GM23338 (cell line): ENCODE data around the gene CCNK. TPM values are rescaled to one million over a fixed set of nuclear protein-coding genes. Genes with fewer than 3 reads are reported as not detected.

Source experiments
- ATAC-seq: fragments of 200-7000 bp; cut with Tn5 transposase; 3 replicates; pipeline ENCODE4 v1.9.1; 2020
- DNase-seq: peaks from one replicate; pipeline ENCODE4 v3.0.0-alpha.2; 2015; ENCODE audit warnings: low spot score
- H2AFZ ChIP-seq: fragments of 200-600 bp; sonication (generic); 2 replicates; pipeline ENCODE4 v1.8.0; 2016; ENCODE audit warnings: antibody characterized with exemption, mild to moderate bottlenecking, moderate library complexity
- H3F3A ChIP-seq: fragments of 200-600 bp; sonication (generic); replicated peaks from 2 replicates; pipeline ENCODE4 v1.8.0; 2017; ENCODE audit warnings: antibody characterized with exemption, mixed run types, low read depth
- H3K27ac ChIP-seq: fragments of 200-600 bp; sonication (generic); 2 replicates; pipeline ENCODE4 v1.6.1; 2016; ENCODE audit warnings: low read depth
- H3K27me3 ChIP-seq: fragments of 200-600 bp; sonication (generic); 2 replicates; pipeline ENCODE4 v1.8.0; 2016; ENCODE audit warnings: mild to moderate bottlenecking, mixed run types, moderate library complexity; ENCODE audit not compliant: insufficient read depth
- H3K36me3 ChIP-seq: fragments of 200-600 bp; sonication (generic); 2 replicates; pipeline ENCODE4 v1.8.0; 2016; ENCODE audit warnings: mild to moderate bottlenecking; ENCODE audit not compliant: insufficient read depth
- H3K4me1 ChIP-seq: fragments of 200-600 bp; sonication (generic); 2 replicates; pipeline ENCODE4 v1.8.0; 2016; ENCODE audit warnings: mild to moderate bottlenecking, moderate library complexity; ENCODE audit not compliant: insufficient read depth
- H3K4me2 ChIP-seq: fragments of 200-600 bp; sonication (generic); 2 replicates; pipeline ENCODE4 v1.7.1; 2017; ENCODE audit warnings: mixed run types
- H3K4me3 ChIP-seq: fragments of 200-600 bp; sonication (generic); 2 replicates; pipeline ENCODE4 v1.6.1; 2016; ENCODE audit warnings: mixed run types
- H3K79me2 ChIP-seq: fragments of 200-600 bp; sonication (generic); replicated peaks from 2 replicates; pipeline ENCODE4 v1.8.0; 2017; ENCODE audit warnings: mild to moderate bottlenecking; ENCODE audit not compliant: insufficient read depth
- H3K9me2 ChIP-seq: fragments of 200-600 bp; sonication (generic); 2 replicates; pipeline ENCODE4 v1.8.0; 2017; ENCODE audit not compliant: insufficient read depth
- H4K20me1 ChIP-seq: fragments of 200-600 bp; sonication (generic); replicated peaks from 2 replicates; pipeline ENCODE4 v1.8.0; 2017; ENCODE audit warnings: mild to moderate bottlenecking; ENCODE audit not compliant: insufficient read depth
- H3K27ac Mint-ChIP-seq: 2 replicates; pipeline ENCODE4 v1.8.0; 2020; ENCODE audit warnings: inconsistent platforms, mild to moderate bottlenecking, moderate library complexity, mixed read lengths
- H3K27me3 Mint-ChIP-seq: 3 replicates; pipeline ENCODE4 v1.8.0; 2022; ENCODE audit warnings: low read depth, mild to moderate bottlenecking, moderate library complexity, mixed read lengths, inconsistent platforms; ENCODE audit not compliant: insufficient read depth, poor library complexity
- H3K36me3 Mint-ChIP-seq: 3 replicates; pipeline ENCODE4 v1.8.0; 2021; ENCODE audit warnings: low read depth, mild to moderate bottlenecking, inconsistent platforms, moderate library complexity, mixed read lengths
- H3K4me1 Mint-ChIP-seq: 3 replicates; pipeline ENCODE4 v1.8.0; 2020; ENCODE audit warnings: mild to moderate bottlenecking, inconsistent platforms, mixed read lengths
- H3K4me3 Mint-ChIP-seq: 3 replicates; pipeline ENCODE4 v1.8.0; 2021; ENCODE audit warnings: moderate library complexity, mild to moderate bottlenecking, inconsistent platforms, mixed read lengths
- H3K9me3 Mint-ChIP-seq: 3 replicates; pipeline ENCODE4 v1.8.0; 2020; ENCODE audit warnings: moderate library complexity, mild to moderate bottlenecking, inconsistent platforms, mixed read lengths
- CREB1 ChIP-seq: fragments of 250-450 bp; sonication (Bioruptor Pico); IDR thresholded peaks from 2 replicates; pipeline ENCODE4 v1.5.0; 2020; ENCODE audit warnings: low read depth, mild to moderate bottlenecking, moderate library complexity
- EZH2 ChIP-seq: fragments of 200-600 bp; sonication (generic); IDR thresholded peaks from one replicate; pipeline ENCODE4 v1.8.0; 2017; ENCODE audit warnings: antibody characterized with exemption, mild to moderate bottlenecking, low read depth; ENCODE audit not compliant: unreplicated experiment
- EZH2phosphoT487 ChIP-seq: fragments of 200-600 bp; sonication (generic); IDR thresholded peaks from one replicate; pipeline ENCODE4 v1.8.1; 2018; ENCODE audit warnings: antibody characterized with exemption; ENCODE audit not compliant: unreplicated experiment
- JUNB ChIP-seq: IDR thresholded peaks from one replicate; pipeline ENCODE4 v1.6.1; 2016; ENCODE audit warnings: antibody characterized with exemption; ENCODE audit not compliant: unreplicated experiment
- NANOG ChIP-seq: IDR thresholded peaks from 2 replicates; pipeline ENCODE4 v1.6.1; 2016; ENCODE audit warnings: antibody characterized with exemption, borderline replicate concordance
- POLR2AphosphoS5 ChIP-seq: IDR thresholded peaks from 2 replicates; pipeline ENCODE4 v1.6.1; 2016; ENCODE audit warnings: antibody characterized with exemption, low read depth
- STAT1 ChIP-seq: IDR thresholded peaks from one replicate; pipeline ENCODE4 v1.6.1; 2016; ENCODE audit warnings: antibody characterized with exemption; ENCODE audit not compliant: unreplicated experiment
- ZNF114 ChIP-seq: fragments of 250-450 bp; sonication (Bioruptor Pico); IDR thresholded peaks from 2 replicates; pipeline ENCODE4 v1.5.0; 2020; ENCODE audit warnings: mild to moderate bottlenecking, moderate library complexity
- ZNF331 ChIP-seq: fragments of 250-450 bp; sonication (Bioruptor Pico); IDR thresholded peaks from 2 replicates; pipeline ENCODE4 v1.5.0; 2020; ENCODE audit warnings: low read depth, mild to moderate bottlenecking, moderate library complexity
- polyA plus RNA-seq: library from polyadenylated mRNA; unstranded; fragments of >200 nt; fragmentation: Nextera tagmentation; extraction: Ambion mirVana; gene quantifications from 2 replicates; pipeline ENCODE4 v1.2.1, GENCODE V29; 2016
- total RNA-seq: library from RNA; depleted of rRNA; stranded (reverse); fragments of >200 nt; shearing (Covaris generic); gene quantifications from 2 replicates; pipeline ENCODE4 v1.2.3, GENCODE V29; 2014
- TF ChIP-seq, protein P1 (sequence below): IDR thresholded peaks from one replicate; pipeline ENCODE4 v1.6.1; 2018; ENCODE audit warnings: antibody characterized with exemption; ENCODE audit not compliant: unreplicated experiment
- TF ChIP-seq, protein P2 (sequence below), 2 experiments: fragments of 200-600 bp in 1 of 2; sonication (generic) in 1 of 2; conservative IDR thresholded peaks; 2 replicates each; pipeline versions ENCODE4 v1.5.1 to v1.6.1; 2016 to 2017; ENCODE audit warnings: antibody characterized with exemption in 2 of 2, low read depth in 2 of 2, mild to moderate bottlenecking in 2 of 2, moderate library complexity in 1 of 2
- TF ChIP-seq, protein P3 (sequence below): IDR thresholded peaks from 2 replicates; pipeline ENCODE4 v1.6.1; 2016; ENCODE audit warnings: antibody characterized with exemption

The CCNK gene
- total and polyA plus RNA-seq, 2 experiments from 2014 or later, result 54.0 to 60.6 TPM

DNA sequence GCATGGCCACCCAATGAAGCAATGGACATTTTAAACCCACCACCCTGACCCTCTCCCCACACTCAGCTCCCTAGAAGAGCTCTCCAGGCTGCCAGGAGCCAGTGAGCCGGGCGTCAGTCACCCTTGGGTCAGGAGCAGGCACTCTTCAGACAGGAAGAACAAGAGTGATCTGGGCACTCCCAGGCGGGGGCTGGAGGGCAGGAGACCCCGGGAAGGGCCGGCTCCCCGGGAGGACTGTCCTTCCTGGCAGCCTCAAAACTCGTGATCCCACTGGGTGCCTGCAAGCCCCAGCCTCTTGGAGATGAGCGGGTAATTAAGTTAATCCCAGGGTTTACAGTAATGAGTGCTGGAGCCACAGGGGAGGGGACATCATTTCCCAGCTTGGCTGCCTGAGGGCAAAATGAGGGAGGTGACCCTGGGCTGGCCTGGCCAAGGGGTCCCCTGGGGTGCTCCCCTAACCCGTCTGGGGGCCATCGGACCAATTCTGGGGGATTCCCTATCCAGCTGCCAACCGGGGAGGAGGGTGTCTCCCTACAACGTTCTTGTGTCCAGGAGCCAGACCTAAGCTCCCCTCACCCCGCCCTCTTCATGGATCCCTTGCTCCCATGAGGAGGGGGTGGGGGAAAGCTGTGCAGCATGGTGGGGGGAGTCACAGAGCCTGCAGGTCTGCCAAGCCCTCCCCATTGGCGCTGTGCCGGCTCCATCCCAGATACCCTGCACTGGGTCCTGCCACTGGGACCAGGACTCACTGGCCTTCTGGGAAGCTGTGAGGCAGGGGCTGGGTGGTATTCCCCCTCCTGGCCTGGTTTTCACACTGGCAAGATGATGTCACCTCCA lies 59.2 kb downstream of the CCNK start:
- no peak overlapping the region for H3K4me3 ChIP-seq
- no peaks in the 10 kb centered on the region for H3K36me3 ChIP-seq
- Mint-ChIP-seq H3K4me3 (no peak overlapping the region), H3K9me3 (no peaks in the 10 kb centered on the region), H3K27ac (no peak overlapping the region), H3K4me1 (peaks cover 54% of the 10 kb centered on the region), H3K36me3 (no peaks in the 10 kb centered on the region), H3K27me3 (peaks cover 19% of the 10 kb centered on the region)
- TF ChIP-seq POLR2AphosphoS5, result no peak
- H3F3A ChIP-seq, result no peaks in the 10 kb centered on the region
- H4K20me1 ChIP-seq, result no peaks in the 10 kb centered on the region; the same call in 1 of the 2 replicates
- no peak overlapping the region for H3K27ac ChIP-seq
- DNase-seq, result no peak
- H3K9me2 ChIP-seq, result no peaks in the 10 kb centered on the region
- H3K27me3 ChIP-seq, result no peaks in the 10 kb centered on the region
- H2AFZ ChIP-seq, result no peak overlapping the region
- H3K79me2 ChIP-seq, result peaks cover 59% of the 10 kb centered on the region
- no peak for ATAC-seq
- no peak overlapping the region for H3K4me2 ChIP-seq
- H3K4me1 ChIP-seq, result peaks cover 7% of the 10 kb centered on the region

DNA sequence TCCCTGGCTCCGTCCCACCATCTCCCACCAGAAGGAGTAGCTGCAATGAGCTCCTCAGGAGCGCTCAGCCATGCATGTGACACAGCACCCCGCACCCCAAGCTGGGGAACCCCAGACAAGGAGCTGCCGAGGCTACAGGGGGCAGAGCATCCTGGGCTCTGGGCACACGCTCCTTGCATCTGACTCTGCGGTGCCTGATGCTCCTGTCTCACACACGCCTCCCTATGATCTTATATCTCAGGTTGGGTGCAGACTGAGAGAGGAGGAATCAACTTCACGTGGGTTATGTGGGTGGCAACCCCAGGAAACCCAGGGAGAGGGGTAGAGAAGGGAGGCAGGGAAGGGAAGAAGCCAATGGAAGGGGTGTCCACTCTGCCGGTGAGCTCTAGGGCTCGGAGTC lies 60.0 kb downstream of the CCNK start:
- H4K20me1 ChIP-seq, result peaks cover 3% of the 10 kb centered on the region; the same call in 1 of the 2 replicates
- H3K4me3 Mint-ChIP-seq, result no peak overlapping the region
- TF ChIP-seq, protein P1, sequence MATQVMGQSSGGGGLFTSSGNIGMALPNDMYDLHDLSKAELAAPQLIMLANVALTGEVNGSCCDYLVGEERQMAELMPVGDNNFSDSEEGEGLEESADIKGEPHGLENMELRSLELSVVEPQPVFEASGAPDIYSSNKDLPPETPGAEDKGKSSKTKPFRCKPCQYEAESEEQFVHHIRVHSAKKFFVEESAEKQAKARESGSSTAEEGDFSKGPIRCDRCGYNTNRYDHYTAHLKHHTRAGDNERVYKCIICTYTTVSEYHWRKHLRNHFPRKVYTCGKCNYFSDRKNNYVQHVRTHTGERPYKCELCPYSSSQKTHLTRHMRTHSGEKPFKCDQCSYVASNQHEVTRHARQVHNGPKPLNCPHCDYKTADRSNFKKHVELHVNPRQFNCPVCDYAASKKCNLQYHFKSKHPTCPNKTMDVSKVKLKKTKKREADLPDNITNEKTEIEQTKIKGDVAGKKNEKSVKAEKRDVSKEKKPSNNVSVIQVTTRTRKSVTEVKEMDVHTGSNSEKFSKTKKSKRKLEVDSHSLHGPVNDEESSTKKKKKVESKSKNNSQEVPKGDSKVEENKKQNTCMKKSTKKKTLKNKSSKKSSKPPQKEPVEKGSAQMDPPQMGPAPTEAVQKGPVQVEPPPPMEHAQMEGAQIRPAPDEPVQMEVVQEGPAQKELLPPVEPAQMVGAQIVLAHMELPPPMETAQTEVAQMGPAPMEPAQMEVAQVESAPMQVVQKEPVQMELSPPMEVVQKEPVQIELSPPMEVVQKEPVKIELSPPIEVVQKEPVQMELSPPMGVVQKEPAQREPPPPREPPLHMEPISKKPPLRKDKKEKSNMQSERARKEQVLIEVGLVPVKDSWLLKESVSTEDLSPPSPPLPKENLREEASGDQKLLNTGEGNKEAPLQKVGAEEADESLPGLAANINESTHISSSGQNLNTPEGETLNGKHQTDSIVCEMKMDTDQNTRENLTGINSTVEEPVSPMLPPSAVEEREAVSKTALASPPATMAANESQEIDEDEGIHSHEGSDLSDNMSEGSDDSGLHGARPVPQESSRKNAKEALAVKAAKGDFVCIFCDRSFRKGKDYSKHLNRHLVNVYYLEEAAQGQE, result no peak
- TF ChIP-seq ZNF331 (CRISPR knock-in tag) (no peak), NANOG (no peak), ZNF114 (CRISPR knock-in tag) (no peak), CREB1 (CRISPR knock-in tag) (no peak), EZH2 (no peak), STAT1 (no peak), JUNB (no peak), EZH2phosphoT487 (no peak)
- TF ChIP-seq, protein P2, sequence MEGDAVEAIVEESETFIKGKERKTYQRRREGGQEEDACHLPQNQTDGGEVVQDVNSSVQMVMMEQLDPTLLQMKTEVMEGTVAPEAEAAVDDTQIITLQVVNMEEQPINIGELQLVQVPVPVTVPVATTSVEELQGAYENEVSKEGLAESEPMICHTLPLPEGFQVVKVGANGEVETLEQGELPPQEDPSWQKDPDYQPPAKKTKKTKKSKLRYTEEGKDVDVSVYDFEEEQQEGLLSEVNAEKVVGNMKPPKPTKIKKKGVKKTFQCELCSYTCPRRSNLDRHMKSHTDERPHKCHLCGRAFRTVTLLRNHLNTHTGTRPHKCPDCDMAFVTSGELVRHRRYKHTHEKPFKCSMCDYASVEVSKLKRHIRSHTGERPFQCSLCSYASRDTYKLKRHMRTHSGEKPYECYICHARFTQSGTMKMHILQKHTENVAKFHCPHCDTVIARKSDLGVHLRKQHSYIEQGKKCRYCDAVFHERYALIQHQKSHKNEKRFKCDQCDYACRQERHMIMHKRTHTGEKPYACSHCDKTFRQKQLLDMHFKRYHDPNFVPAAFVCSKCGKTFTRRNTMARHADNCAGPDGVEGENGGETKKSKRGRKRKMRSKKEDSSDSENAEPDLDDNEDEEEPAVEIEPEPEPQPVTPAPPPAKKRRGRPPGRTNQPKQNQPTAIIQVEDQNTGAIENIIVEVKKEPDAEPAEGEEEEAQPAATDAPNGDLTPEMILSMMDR (conservative IDR thresholded peaks at IDR 0.05; ENCODE audit: low read depth in 2 of 2), result no peak
- TF ChIP-seq, protein P3, sequence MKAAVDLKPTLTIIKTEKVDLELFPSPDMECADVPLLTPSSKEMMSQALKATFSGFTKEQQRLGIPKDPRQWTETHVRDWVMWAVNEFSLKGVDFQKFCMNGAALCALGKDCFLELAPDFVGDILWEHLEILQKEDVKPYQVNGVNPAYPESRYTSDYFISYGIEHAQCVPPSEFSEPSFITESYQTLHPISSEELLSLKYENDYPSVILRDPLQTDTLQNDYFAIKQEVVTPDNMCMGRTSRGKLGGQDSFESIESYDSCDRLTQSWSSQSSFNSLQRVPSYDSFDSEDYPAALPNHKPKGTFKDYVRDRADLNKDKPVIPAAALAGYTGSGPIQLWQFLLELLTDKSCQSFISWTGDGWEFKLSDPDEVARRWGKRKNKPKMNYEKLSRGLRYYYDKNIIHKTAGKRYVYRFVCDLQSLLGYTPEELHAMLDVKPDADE, result no peak

More for the DNA sequence above, 60.0 kb downstream of the CCNK start:
- Mint-ChIP-seq H3K4me1 (peaks cover 62% of the 10 kb centered on the region), H3K27ac (no peak overlapping the region; the same call in 1 of the 2 replicates), H3K27me3 (peaks cover 22% of the 10 kb centered on the region), H3K9me3 (no peaks in the 10 kb centered on the region), H3K36me3 (no peaks in the 10 kb centered on the region)
- peaks cover 15% of the 10 kb centered on the region for H3K4me1 ChIP-seq
- H3K9me2 ChIP-seq, result no peaks in the 10 kb centered on the region
- H3K27ac ChIP-seq, result no peak overlapping the region
- H3K27me3 ChIP-seq, result no peaks in the 10 kb centered on the region
- no peak overlapping the region for H3K4me3 ChIP-seq
- H3K4me2 ChIP-seq, result no peak overlapping the region
- H2AFZ ChIP-seq, result no peak overlapping the region
- no peaks in the 10 kb centered on the region for H3F3A ChIP-seq
- ATAC-seq, result no peak
- H3K36me3 ChIP-seq, result no peaks in the 10 kb centered on the region
- no peak for DNase-seq
- peaks cover 61% of the 10 kb centered on the region for H3K79me2 ChIP-seq
